Mesenchymal stem cell (in vitro differentiated cells and primary cell): ENCODE results near the gene IL4I1.
"Not testable (repeated sequence)": the region's sequence is repeated elsewhere in the genome, so short reads cannot be mapped to it uniquely, and the experiment has no call there.

Source experiments
- DNase-seq: peaks from one replicate; pipeline ENCODE4 v3.0.0-alpha.2; 2013
- H2AFZ ChIP-seq: one replicate; pipeline ENCODE4 v1.6.1; 2013; ENCODE audit warnings: low read depth, mild to moderate bottlenecking, control low read depth, inconsistent platforms, low read length, moderate library complexity
- H2AK5ac ChIP-seq: 2 replicates; pipeline ENCODE4 v1.6.1; 2013; ENCODE audit warnings: low read length, moderate library complexity, mild to moderate bottlenecking, inconsistent platforms; ENCODE audit not compliant: severe bottlenecking
- H2BK120ac ChIP-seq: one replicate; pipeline ENCODE4 v1.6.1; 2013; ENCODE audit warnings: low read depth, mild to moderate bottlenecking, inconsistent platforms, low read length, moderate library complexity
- H2BK12ac ChIP-seq, 2 experiments: one replicate each; pipeline ENCODE4 v1.6.1; 2013; ENCODE audit warnings: inconsistent platforms in 2 of 2, low read length in 2 of 2, mild to moderate bottlenecking in 2 of 2, moderate library complexity in 2 of 2, control low read depth in 1 of 2
- H2BK15ac ChIP-seq: one replicate; pipeline ENCODE4 v1.6.1; 2013; ENCODE audit warnings: mild to moderate bottlenecking, low read depth, inconsistent platforms; ENCODE audit not compliant: poor library complexity, severe bottlenecking
- H2BK5ac ChIP-seq: 2 replicates; pipeline ENCODE4 v1.6.1; 2013; ENCODE audit warnings: low read depth, mild to moderate bottlenecking, low read length, control low read depth, inconsistent platforms; ENCODE audit not compliant: poor library complexity, severe bottlenecking
- H3K14ac ChIP-seq, 2 experiments: one replicate each; pipeline ENCODE4 v1.6.1; 2013; ENCODE audit warnings: inconsistent platforms in 2 of 2, low read length in 2 of 2, control low read depth in 1 of 2, mild to moderate bottlenecking in 1 of 2, moderate library complexity in 1 of 2
- H3K18ac ChIP-seq, 2 experiments: one replicate each; pipeline ENCODE4 v1.6.1; 2013; ENCODE audit warnings: inconsistent platforms in 2 of 2, low read length in 2 of 2, control low read depth in 1 of 2, low read depth in 1 of 2, mild to moderate bottlenecking in 1 of 2
- H3K23ac ChIP-seq, 2 experiments: one replicate each; pipeline ENCODE4 v1.6.1; 2013; ENCODE audit warnings: inconsistent platforms in 2 of 2, low read length in 2 of 2, mild to moderate bottlenecking in 2 of 2, moderate library complexity in 2 of 2, control low read depth in 1 of 2
- H3K27ac ChIP-seq: 2 replicates; pipeline ENCODE4 v1.5.1; 2013; ENCODE audit warnings: mild to moderate bottlenecking, moderate library complexity, low read length, control low read depth, inconsistent platforms; ENCODE audit not compliant: poor library complexity, severe bottlenecking
- H3K27me3 ChIP-seq, 2 experiments: 2 replicates each; pipeline versions ENCODE4 v1.6.1 to v1.7.0; 2013; ENCODE audit warnings: low read length in 2 of 2, mild to moderate bottlenecking in 2 of 2, moderate library complexity in 2 of 2, control low read depth in 1 of 2, inconsistent platforms in 1 of 2; ENCODE audit not compliant: control insufficient read depth in 1 of 2, insufficient read depth in 1 of 2
- H3K36me3 ChIP-seq, 2 experiments: 2 replicates each; pipeline versions ENCODE4 v1.6.1 to v1.7.0; 2013; ENCODE audit warnings: low read length in 2 of 2, control low read depth in 1 of 2, inconsistent platforms in 1 of 2, low read depth in 1 of 2, mild to moderate bottlenecking in 1 of 2; ENCODE audit not compliant: insufficient read depth in 2 of 2, control insufficient read depth in 1 of 2
- H3K4ac ChIP-seq, 2 experiments: one replicate each; pipeline ENCODE4 v1.6.1; 2013; ENCODE audit warnings: inconsistent platforms in 2 of 2, low read length in 2 of 2, mild to moderate bottlenecking in 2 of 2, moderate library complexity in 2 of 2, control low read depth in 1 of 2, low read depth in 1 of 2
- H3K4me1 ChIP-seq: 2 replicates; pipeline ENCODE4 v1.6.1; 2013; ENCODE audit warnings: low read depth, low read length, control low read depth; ENCODE audit not compliant: control insufficient read depth, insufficient read depth
- H3K4me2 ChIP-seq: 2 replicates; pipeline ENCODE4 v1.6.1; 2013; ENCODE audit warnings: low read length, mild to moderate bottlenecking, inconsistent platforms; ENCODE audit not compliant: poor library complexity, severe bottlenecking
- H3K4me3 ChIP-seq, 2 experiments: 2 replicates each; pipeline versions ENCODE4 v1.5.1 to v1.7.0; 2013; ENCODE audit warnings: low read length in 2 of 2, mild to moderate bottlenecking in 2 of 2, control low read depth in 1 of 2, low read depth in 1 of 2; ENCODE audit not compliant: insufficient read depth in 1 of 2
- H3K79me1 ChIP-seq: replicated peaks from 2 replicates; pipeline ENCODE4 v1.6.1; 2013; ENCODE audit warnings: mild to moderate bottlenecking, control low read depth, low read length, inconsistent platforms; ENCODE audit not compliant: poor library complexity, severe bottlenecking
- H3K9ac ChIP-seq: 2 replicates; pipeline ENCODE4 v1.7.0; 2013; ENCODE audit warnings: mild to moderate bottlenecking, low read length, moderate library complexity
- H3K9me3 ChIP-seq: 2 replicates; pipeline ENCODE4 v1.7.0; 2013; ENCODE audit warnings: mild to moderate bottlenecking, low read length; ENCODE audit not compliant: control insufficient read depth
- H4K8ac ChIP-seq: one replicate; pipeline ENCODE4 v1.6.1; 2013; ENCODE audit warnings: inconsistent platforms, mild to moderate bottlenecking, low read length, moderate library complexity
- H4K91ac ChIP-seq: one replicate; pipeline ENCODE4 v1.6.1; 2013; ENCODE audit warnings: mild to moderate bottlenecking, low read length, inconsistent platforms
- WGBS: methylation state at CpG from one replicate; pipeline ENCODE4 v1.1.7; 2013; ENCODE audit warnings: mixed read lengths; 5-methylcytosine and 5-hydroxymethylcytosine counted together

Gene IL4I1

DNA sequence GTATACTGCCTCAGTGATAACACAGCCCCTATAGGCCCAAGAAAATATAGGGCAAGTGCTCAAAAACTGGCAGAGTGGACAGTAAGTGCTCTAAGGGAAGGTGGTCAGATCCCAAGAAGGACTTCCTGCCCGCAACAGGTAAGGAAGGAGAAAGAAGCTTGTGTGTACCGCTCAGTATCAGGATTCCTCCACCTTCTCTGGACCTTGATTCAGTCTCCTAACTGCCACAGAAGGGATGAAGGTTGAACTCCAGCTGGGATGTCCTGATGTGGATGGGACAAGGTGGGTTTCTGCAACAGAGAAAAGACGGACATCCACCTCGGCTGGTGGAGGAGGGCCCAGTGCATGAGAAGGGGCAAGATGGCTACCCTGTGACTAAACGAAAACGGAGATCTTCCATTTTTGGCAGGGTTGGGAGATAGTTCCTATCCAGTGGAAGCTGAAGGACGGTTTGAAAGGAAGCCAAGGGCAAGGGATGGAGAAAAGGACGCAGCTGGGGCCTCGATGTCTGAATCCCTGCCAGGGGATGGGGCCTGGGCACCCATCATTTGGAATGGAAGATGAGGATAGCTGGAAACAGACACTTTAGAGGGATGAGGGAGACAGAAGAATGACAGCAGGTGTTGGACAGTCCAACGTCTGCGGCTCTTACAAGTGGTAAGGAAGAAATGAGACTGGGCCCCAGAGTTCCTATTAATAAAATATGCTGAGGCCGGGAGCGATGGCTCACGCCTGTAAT is 31.0 kb upstream of the IL4I1 start:
- Histone ChIP-seq H2BK15ac (peak overlapping the region; percentile 30), H2AFZ (no peak overlapping the region), H3K27me3 (no peaks in the 10 kb centered on the region), H3K36me3 (peaks cover 48% of the 10 kb centered on the region in 2 experiments), H3K18ac (no peak overlapping the region), H4K8ac (no peak overlapping the region), H4K91ac (peak overlapping the region; percentile 3), H2BK12ac (no peak overlapping the region), H2BK120ac (no peak overlapping the region), H3K9me3 (no peaks in the 10 kb centered on the region), H3K14ac (no peak overlapping the region), H3K27ac (peak overlapping the region; percentile 27), H3K23ac (no peak overlapping the region), H2AK5ac (peak overlapping the region; percentile 44), H3K9ac (peak overlapping the region; percentile 97), H3K4me1 (peaks cover 17% of the 10 kb centered on the region), H3K4me2 (peak overlapping the region; percentile 38), H2BK5ac (no peak overlapping the region), H3K79me1 (peaks cover 14% of the 10 kb centered on the region), H3K4me3 (peak overlapping the region in 1 of 2 experiments; percentile 31), H3K4ac (no peak overlapping the region)
- 92% methylated on average over 13 of the region's 14 CpGs for WGBS
- DNase-seq = no peak

DNA sequence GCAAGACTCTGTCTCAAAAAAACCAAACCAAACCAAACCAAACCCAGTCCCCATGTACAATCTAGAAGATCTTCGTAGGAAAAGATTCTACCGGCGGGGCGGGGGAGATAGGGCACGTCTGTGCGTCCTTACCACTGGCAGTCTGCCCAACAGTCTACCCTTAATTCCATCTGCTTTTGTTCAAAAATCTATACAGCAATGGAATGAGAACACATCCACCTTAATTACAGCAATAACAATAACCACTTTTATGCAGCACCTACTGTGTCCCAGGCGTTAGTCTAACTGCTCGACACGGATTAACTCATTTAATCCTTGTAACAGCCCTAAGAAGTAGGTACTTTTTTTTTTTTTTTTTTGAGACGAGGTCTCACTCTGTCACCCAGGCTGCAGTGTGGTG is 29.8 kb upstream of the IL4I1 start:
- Histone ChIP-seq H3K14ac (no peak overlapping the region), H2BK15ac (no peak overlapping the region), H3K9me3 (no peaks in the 10 kb centered on the region), H2AK5ac (no peak overlapping the region), H3K79me1 (peaks cover 11% of the 10 kb centered on the region), H3K4ac (no peak overlapping the region), H3K9ac (no peak overlapping the region), H3K4me3 (no peak overlapping the region), H3K36me3 (peaks cover 42 to 57% of the 10 kb centered on the region in 2 experiments), H3K27me3 (no peaks in the 10 kb centered on the region), H4K8ac (no peak overlapping the region), H3K18ac (no peak overlapping the region), H3K4me2 (no peak overlapping the region), H3K23ac (no peak overlapping the region), H2BK120ac (no peak overlapping the region), H4K91ac (no peak overlapping the region), H2BK5ac (no peak overlapping the region), H3K4me1 (peaks cover 29% of the 10 kb centered on the region), H3K27ac (no peak overlapping the region), H2BK12ac (no peak overlapping the region), H2AFZ (no peak overlapping the region)
- 97% methylated on average over 9 of the region's 10 CpGs for WGBS
- DNase-seq = no peak

DNA sequence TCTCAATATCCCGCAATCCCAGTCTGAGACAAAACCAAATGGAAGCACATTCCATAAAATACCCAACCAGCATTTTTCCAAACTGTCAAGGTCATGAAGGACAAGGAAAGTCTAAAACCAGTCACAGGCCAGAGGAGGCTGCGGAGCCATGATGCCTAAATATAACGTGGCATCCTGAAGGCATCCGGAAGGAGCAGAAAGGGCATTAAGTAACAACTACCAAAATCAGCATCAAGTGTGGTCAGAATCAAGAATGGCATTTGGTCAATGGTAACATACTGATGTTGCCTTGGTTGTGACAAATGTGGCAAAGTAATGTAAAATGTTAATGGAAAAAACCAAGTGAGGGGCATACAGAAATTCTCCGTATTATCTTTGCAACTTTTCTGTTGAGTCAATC is 28.8 kb upstream of the IL4I1 start:
- no peak for DNase-seq
- Histone ChIP-seq H2AFZ (no peak overlapping the region), H4K91ac (no peak overlapping the region), H3K4me2 (no peak overlapping the region), H3K18ac (no peak overlapping the region), H4K8ac (no peak overlapping the region), H3K23ac (no peak overlapping the region), H3K14ac (no peak overlapping the region), H3K9me3 (no peaks in the 10 kb centered on the region), H3K27me3 (no peaks in the 10 kb centered on the region), H3K4me1 (peaks cover 30% of the 10 kb centered on the region), H3K27ac (no peak overlapping the region), H3K9ac (no peak overlapping the region), H3K36me3 (peaks cover 51 to 58% of the 10 kb centered on the region in 2 experiments), H2AK5ac (no peak overlapping the region), H2BK120ac (no peak overlapping the region), H2BK12ac (no peak overlapping the region), H2BK5ac (no peak overlapping the region), H2BK15ac (no peak overlapping the region), H3K4ac (no peak overlapping the region), H3K4me3 (no peak overlapping the region), H3K79me1 (peaks cover 13% of the 10 kb centered on the region)
- WGBS = over 99% methylated on average over 5 of the region's 5 CpGs

DNA sequence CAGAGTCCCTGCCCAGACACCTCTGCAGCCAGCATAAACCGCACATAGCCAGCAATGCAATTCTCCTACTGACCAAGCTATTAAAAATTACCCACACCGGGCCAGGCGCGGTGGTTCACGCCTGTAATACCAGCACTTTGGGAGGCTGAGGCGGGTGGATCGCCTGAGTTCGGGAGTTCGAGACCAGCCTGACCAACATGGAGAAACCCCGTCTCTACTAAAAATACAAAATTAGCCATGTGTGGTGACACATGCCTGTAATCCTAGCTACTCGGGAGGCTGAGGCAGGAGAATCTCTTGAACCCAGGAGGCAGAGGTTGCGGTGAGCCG is 28.2 kb upstream of the IL4I1 start:
- DNase-seq, H2AK5ac ChIP-seq, H2BK5ac ChIP-seq, H2BK12ac ChIP-seq, H2BK15ac ChIP-seq, H2BK120ac ChIP-seq, H3K18ac ChIP-seq, H4K91ac ChIP-seq, H3K4ac ChIP-seq, H2AFZ ChIP-seq, H3K27ac ChIP-seq, H3K27me3 ChIP-seq, H3K4me2 ChIP-seq, H4K8ac ChIP-seq, H3K9me3 ChIP-seq, H3K4me3 ChIP-seq, H3K14ac ChIP-seq, H3K23ac ChIP-seq: not testable (repeated sequence)
- H3K4me1 ChIP-seq = peaks cover 28% of the 10 kb centered on the region
- H3K36me3 ChIP-seq = peaks cover 53 to 60% of the 10 kb centered on the region in 2 experiments
- H3K9ac ChIP-seq = peak overlapping the region; percentile 8
- WGBS = 98% methylated on average over 13 of the region's 13 CpGs
- H3K79me1 ChIP-seq = peaks cover 10% of the 10 kb centered on the region
